Glomerular visceral epithelial cell (primary cell): Measurements from ENCODE around the gene CTNND2.

ENCODE experiments used
- DNase-seq: peaks from one replicate; pipeline ENCODE4 v3.0.0-alpha.2; 2016; ENCODE audit errors: extremely low spot score

The CTNND2 gene

GRCh38 chr5:10933121-10933520, 971.1 kb downstream of the CTNND2 start:
- no peak for DNase-seq

- DNase-seq = no peak
Observed at GRCh38 chr5:10932426-10932825, 971.8 kb downstream of the CTNND2 start.

GRCh38 chr5:10927608-10928007, 976.6 kb downstream of the CTNND2 start:
- no peak for DNase-seq

GRCh38 chr5:10923310-10923709, 980.9 kb downstream of the CTNND2 start:
- no peak for DNase-seq
